ES-I3 (cell line): Measurements from ENCODE around the gene FAU.
"Not testable (repeated sequence)": the region's sequence is repeated elsewhere in the genome, so short reads cannot be mapped to it uniquely, and the experiment has no call there.

Experiments
- H3K36me3 ChIP-seq: 2 replicates; pipeline ENCODE4 v1.6.1; 2013; ENCODE audit warnings: mild to moderate bottlenecking, low read length, control low read depth, moderate library complexity; ENCODE audit not compliant: insufficient read depth
- H3K4me1 ChIP-seq: 2 replicates; pipeline ENCODE4 v1.6.1; 2013; ENCODE audit warnings: mild to moderate bottlenecking, control low read depth, low read length; ENCODE audit not compliant: insufficient read depth
- H3K9ac ChIP-seq: 2 replicates; pipeline ENCODE4 v1.6.1; 2013; ENCODE audit warnings: low read depth, mild to moderate bottlenecking, low read length, moderate library complexity
- H3K9me3 ChIP-seq: 2 replicates; pipeline ENCODE4 v1.6.1; 2013; ENCODE audit warnings: mild to moderate bottlenecking, low read length, moderate library complexity; ENCODE audit not compliant: control insufficient read depth, insufficient read depth

The FAU gene

DNA sequence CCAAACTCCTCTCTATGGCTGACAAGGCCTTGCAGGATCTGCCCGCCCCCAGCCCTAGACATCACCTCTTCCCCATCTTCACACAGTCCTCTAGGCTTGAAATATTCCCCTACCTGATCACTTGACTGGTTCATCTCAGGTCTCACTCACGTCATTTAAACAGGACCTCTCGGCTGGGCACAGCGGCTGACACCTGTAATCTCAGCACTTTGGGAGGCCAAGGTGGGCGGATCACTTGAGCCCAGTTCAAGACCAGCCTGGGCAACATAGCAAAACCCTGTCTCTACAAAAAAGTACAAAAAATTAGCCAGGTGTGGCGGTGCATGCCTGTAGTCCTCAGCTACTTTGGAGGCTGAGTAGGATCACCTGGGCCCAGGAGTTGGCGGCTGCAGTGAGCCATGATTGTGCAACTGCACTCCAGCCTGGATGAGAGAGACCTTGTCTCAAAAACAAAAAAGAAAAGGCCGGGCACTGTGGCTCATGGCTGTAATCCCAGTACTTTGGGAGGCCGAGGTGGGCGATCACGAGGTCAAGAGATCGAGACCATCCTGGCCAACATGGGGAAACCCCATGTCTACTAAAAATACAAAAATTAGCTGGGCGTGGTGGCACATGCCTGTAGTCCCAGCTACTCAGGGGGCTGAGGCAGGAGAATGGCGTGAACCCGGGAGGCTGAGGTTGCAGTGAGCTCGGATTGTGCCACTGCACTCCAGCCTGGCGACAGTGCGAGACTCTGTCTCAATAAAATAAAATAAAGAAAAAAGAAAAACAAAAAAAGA is 2.9 kb downstream of the FAU start:
- H3K9ac ChIP-seq, H3K9me3 ChIP-seq, H3K4me1 ChIP-seq: not testable (repeated sequence)
- H3K36me3 ChIP-seq = peaks cover 18% of the 10 kb centered on the region

DNA sequence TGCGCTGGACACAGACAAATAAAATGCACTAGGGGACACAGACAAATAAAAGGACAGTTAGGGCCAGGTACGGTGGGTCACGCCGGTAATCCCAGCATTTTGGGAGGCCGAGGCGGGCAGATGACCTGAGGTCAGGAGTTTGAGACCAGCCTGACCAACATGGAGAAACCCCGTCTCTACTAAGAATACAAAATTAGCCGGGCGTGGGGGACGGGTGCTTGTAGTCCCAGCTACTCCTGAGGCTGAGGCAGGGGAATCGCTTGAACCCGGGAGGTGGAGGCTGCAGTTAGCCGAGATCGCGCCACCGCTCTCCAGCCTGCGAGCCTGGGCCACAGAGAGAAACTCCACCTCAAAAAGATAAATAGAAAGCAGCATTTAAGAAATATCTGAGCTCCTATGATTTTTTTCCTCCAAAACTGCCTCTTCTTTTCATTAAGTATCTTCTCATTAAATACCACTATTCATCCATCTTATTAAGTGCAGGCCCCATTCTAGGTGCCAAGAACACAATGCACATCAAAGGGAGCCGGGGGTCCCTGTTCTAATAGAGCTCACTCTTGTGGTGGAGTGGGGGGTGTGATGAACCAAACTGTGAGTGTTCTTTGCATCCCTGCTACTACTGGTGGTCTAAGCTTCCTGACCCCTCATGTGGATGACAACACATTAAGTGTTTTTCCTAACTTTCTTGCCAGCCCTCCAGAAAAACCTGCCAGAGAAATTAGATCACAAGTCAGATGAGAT is 3.7 kb downstream of the FAU start:
- Histone ChIP-seq H3K9ac (no peak overlapping the region), H3K4me1 (peaks cover 5% of the 10 kb centered on the region), H3K36me3 (peaks cover 18% of the 10 kb centered on the region), H3K9me3 (no peaks in the 10 kb centered on the region)

DNA sequence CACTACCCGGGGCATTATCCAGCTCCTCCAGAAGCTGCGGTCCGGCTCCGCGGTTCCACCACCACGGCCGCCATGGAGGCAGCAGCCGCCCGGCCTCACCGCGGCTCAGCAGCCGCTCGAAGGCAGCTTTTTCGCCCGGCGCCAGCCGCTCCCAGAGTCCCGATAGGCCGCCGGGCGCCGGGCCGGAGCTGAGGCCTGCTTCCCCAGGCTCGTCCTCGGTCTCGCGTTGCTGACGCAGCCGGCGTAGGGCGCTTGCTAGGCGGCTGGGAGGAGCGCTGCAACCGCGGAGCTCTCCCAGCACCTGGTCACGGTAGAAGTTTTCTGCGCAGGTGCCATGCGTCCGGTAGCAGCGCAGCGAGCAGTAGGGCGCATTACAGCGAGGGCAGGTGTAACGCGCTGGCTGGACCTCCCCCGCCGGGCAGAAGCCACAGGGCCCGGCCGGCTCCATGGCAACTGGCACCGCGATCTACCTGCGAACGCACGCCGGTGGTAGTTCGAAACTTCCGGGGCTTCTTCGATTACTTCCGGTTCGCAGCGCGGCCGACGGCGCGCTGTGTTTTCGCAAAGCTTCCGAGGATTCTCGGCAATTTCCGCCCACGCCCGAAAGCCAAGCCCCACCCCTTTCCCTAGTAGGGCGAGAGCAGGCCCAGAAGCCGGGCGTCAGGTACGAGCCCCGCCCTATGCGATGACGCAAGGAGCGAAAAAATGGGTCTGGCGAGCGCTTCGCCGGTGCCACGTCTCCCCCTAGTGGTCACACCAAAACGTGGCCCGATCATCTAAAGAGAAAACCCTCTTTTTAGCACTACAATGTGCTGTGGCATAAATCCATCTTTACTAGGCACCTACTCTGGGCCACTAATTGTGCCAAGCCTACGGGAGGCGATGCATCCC is 4.5 kb downstream of the FAU start, which contains the start of gene ZNHIT2:
TSS of gene ZNHIT2 (minus strand) at position 496 of the 891 bp plus-strand sequence. CDS start at position 448, 48 bp downstream.
- Histone ChIP-seq H3K9me3 (no peaks in the 10 kb centered on the region), H3K4me1 (peaks cover 5% of the 10 kb centered on the region), H3K36me3 (peaks cover 18% of the 10 kb centered on the region), H3K9ac (peak within 1 kb of the TSS; percentile 84)

DNA sequence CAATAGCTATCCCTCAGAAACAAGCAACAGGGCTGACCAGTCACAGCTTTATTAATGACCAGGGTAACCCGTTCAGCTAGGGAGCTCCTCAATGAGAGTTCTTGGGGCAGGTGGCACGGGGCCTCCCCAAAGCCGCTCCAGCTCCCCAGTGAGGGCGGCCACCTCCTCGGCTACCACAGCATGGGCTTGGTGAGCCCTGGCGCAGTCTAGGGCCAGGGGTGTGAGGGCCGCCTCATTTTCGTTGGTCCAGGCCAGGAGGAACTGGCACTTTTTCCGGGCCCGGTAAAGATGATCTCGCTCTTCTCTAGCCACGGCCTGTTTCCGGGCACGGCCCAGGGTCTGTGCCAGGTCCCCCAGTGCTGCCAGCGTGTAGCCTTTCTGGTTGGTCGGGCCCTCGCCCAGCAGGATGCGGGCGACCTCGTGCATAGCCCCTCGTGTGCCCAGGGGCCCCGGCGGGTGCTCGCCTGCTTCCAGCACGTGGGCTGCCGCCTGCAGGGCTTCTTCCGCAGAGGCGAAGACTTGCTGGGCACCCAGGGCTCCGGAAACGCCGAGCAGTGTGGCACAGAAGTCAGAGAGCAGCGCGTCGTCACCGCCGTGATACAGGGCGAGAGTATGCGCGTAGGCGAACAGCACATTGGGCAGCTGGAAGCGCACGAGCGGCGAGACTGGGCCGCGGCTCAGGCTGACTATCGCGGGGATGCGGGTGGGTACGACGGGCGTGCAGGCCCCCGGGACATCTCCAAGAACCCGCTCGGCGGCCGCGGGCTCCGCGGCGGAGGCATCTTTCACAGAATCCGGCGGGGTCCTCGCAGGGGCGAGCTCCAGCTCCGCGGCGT is 5.3 kb downstream of the FAU start:
- Histone ChIP-seq H3K9me3 (no peaks in the 10 kb centered on the region), H3K9ac (peak overlapping the region; percentile 84), H3K36me3 (peaks cover 18% of the 10 kb centered on the region), H3K4me1 (peaks cover 5% of the 10 kb centered on the region)

DNA sequence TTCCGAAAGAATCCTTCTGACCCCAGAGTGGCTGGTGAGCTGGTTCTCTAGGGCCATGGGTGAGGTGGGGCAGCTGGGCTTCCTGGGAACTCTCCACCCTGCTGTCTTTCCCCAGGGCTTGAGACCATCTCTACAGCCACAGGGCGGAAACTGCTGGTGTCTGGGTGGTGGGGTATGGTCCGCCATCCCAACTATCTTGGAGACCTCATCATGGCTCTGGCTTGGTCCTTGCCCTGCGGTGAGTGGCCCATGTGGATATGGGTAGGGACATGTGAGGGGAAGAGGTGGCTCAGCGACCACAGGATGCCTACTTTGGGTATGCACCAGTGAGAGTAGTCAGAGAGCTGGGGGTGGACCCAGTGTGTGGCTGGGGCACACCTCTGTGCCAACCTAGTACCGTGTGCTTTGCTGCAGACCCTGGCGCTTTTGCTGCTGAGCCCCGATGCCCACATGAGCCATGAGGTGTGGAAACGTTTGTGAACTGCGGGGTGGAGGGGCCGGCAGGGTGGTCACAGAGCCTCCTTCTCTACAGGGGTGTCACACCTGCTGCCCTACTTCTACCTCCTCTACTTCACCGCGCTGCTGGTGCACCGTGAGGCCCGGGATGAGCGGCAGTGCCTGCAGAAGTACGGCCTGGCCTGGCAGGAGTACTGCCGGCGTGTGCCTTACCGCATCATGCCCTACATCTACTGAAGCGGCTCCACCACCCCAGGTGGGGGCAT is 6.4 kb downstream of the FAU start:
- Histone ChIP-seq H3K36me3 (peaks cover 11% of the 10 kb centered on the region), H3K9me3 (no peaks in the 10 kb centered on the region), H3K9ac (no peak overlapping the region), H3K4me1 (peaks cover 5% of the 10 kb centered on the region)

DNA sequence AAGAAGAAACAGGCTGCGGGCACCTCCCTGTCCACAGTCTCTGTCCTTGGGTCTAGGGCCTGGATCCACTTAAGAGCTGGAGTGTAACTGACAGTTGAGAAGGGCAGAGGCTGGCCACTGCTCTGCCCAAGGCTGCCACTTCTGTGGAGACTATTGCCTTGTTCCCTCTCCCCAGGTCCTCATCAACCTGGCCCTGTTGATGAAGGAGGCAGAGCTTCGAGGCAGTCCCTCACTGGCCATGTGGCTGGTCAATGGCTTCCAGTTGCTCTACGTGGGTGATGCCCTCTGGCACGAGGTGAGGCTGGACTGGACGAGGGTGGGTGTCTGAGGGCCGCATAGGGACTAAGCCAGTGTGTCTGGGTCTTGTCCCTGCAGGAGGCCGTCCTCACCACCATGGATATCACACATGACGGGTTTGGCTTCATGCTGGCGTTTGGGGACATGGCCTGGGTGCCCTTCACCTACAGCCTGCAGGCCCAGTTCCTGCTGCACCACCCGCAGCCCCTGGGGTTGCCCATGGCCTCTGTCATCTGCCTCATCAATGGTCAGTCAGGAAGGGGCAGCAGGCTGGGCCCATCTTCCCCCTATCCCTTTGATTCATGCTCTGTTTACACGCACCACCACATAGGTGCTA is 7.3 kb downstream of the FAU start:
- Histone ChIP-seq H3K9ac (no peak overlapping the region), H3K4me1 (peaks cover 5% of the 10 kb centered on the region), H3K9me3 (no peaks in the 10 kb centered on the region), H3K36me3 (peaks cover 2% of the 10 kb centered on the region)

DNA sequence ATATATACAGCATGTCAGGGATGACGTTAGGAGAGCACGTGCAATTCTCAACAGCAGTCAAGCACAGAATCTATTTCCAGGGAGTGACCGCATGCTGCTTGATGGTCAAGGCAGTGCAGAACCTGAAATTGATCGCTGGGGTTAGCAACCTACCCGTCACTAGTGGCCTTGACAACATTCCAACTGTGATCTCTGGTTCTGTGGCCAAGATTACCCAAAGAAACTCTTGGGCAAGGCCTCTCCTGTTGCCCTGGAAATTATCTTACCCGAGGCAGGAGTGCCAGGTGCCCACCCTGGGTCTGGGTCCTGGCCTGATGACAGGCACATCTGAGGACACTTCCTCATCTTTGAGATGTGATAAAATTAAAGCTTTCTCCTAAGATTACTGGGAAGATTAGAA is 8.1 kb downstream of the FAU start:
- peaks cover 5% of the 10 kb centered on the region for H3K4me1 ChIP-seq
- H3K9ac ChIP-seq = no peak overlapping the region
- no peaks in the 10 kb centered on the region for H3K36me3 ChIP-seq
- no peaks in the 10 kb centered on the region for H3K9me3 ChIP-seq

DNA sequence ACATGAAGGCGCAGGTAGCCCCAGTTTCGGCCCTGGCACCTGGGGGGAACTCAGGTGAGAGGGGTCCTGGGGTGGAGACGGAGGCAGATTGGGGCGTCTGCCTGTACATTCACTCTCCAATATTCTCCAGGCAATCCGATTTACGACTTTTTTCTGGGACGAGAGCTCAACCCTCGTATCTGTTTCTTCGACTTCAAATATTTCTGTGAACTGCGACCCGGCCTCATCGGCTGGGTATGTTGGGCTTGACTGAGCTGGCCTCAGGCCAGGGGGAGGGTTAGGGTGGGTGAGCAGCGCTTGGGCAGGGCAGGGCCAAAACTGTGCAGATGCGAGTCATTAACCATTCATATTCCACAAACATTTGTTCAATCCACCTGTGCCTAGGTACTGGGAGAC is 8.6 kb downstream of the FAU start:
- H3K4me1 ChIP-seq = peaks cover 5% of the 10 kb centered on the region
- H3K36me3 ChIP-seq = no peaks in the 10 kb centered on the region
- no peaks in the 10 kb centered on the region for H3K9me3 ChIP-seq
- peak overlapping the region; percentile 56 for H3K9ac ChIP-seq

DNA sequence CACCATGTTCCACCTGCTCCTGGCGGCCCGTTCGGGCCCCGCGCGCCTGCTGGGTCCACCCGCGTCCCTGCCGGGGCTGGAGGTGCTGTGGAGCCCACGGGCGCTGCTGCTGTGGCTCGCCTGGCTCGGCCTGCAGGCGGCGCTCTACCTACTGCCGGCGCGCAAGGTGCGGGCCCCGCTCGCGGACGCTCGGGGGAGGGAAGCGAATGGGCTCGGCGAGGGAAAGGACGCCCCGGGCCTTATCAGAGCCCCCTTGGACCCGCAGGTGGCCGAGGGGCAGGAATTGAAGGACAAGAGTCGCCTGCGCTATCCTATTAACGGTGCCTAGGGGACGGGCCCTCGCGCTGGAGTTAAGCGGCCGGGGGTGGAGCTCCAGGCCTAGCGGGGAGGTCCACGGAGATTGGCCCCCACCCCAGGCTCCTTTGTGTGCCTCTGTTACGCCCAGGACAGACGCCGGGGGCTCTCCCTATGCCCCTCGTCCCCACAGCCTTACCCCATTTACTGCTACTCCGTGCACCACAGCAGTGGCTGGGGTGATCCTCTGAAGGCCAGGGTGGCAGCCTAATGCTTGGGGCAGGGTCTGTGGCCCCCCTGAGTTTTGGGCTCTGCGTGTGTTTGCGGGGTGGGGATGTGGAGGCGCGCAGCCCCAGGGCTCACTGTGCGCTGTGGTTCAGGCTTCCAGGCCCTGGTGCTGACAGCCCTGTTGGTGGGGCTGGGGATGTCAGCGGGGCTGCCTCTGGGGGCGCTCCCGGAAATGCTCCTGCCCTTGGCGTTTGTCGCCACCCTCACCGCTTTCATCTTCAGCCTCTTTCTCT is 9.2 kb downstream of the FAU start:
- Histone ChIP-seq H3K36me3 (no peaks in the 10 kb centered on the region), H3K9ac (peak overlapping the region; percentile 56), H3K4me1 (peaks cover 5% of the 10 kb centered on the region), H3K9me3 (no peaks in the 10 kb centered on the region)

DNA sequence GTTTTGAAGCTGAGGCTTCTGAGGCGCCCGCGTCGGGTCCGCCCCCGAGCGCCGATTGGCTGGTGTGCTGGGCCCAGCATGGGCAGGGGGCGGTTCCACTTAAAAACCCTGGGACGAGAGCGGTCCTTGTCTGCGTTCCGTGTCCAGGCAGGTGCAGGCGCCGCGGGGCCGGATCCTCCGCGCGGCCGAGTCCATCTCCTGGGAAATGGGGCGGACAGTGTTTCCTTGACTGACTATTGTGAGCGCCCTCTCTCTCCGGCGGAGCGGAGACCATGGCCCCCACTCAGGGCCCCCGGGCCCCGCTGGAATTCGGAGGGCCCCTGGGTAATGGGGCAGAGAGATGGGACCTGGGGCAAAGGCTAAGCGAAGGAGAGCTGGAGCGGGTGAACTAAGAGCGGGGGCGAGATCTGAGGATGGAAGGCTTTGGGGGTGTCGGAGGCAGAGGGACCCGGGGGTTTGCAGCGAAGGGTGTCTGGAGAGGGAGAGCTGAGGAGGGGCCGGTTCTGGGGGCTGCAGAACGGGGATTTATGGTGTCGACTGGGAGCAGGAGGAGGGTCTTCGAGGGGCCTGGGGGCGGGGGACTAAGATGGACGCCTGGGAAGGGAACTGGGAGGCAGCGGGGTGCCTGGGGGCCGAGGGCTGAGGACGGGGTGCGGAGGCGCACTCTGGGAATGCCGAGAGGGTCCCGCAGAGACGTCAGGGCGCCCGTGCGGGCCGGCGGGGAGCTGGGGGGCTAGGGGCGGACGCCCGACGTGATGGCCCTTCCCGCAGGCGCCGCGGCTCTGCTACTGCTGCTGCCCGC is 10.0 kb downstream of the FAU start, which contains the start of gene TM7SF2:
TSS of gene TM7SF2 (plus strand) at position 129 of the 802 bp plus-strand sequence. CDS start at position 273, 144 bp downstream.
- Histone ChIP-seq H3K4me1 (peaks cover 5% of the 10 kb centered on the region), H3K36me3 (no peaks in the 10 kb centered on the region), H3K9me3 (no peaks in the 10 kb centered on the region), H3K9ac (peak within 1 kb of the TSS; percentile 56)

DNA sequence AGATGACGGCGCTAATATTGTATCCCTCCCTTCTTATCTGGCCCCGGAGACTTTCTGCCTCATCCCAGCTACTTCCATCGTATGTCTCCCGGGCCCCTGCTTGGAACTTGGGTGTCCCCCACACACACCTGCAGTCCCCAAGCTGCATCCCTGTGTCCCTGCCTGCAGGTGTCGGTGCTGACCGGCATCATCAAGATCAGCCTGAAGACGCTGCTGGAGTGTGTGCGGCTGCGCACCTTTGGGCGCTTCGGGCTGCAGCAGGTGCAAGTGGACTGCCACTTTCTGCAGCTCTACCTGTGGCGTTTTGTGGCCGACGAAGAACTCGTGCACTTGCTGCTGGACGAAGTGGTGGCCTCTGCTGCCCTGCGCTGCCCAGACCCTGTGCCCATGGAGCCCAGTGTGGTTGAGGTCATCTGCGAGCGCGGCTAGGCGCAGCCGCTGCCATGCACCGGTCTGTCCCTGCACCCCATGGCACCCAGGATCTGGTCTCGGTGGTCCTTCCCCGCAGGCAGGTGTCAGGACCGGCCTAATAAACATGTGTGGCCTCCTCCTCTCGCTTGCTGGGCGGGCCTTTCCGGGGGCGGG is 10.7 kb downstream of the FAU start:
- Histone ChIP-seq H3K9me3 (no peaks in the 10 kb centered on the region), H3K36me3 (no peaks in the 10 kb centered on the region), H3K4me1 (peaks cover 5% of the 10 kb centered on the region), H3K9ac (no peak overlapping the region)
